GM08714 (cell line): ENCODE measurements around the gene XPO6.

Experiments
- H3K4me3 ChIP-seq: fragments of 200-500 bp; sonication (Bioruptor generic); 2 replicates; pipeline ENCODE4 v1.5.1; 2014; ENCODE audit warnings: mild to moderate bottlenecking, low read length, inconsistent platforms
- ZNF274 ChIP-seq: IDR thresholded peaks from 2 replicates; pipeline ENCODE4 v1.6.1; 2012; ENCODE audit warnings: mild to moderate bottlenecking, low read depth, low read length

The XPO6 gene

DNA sequence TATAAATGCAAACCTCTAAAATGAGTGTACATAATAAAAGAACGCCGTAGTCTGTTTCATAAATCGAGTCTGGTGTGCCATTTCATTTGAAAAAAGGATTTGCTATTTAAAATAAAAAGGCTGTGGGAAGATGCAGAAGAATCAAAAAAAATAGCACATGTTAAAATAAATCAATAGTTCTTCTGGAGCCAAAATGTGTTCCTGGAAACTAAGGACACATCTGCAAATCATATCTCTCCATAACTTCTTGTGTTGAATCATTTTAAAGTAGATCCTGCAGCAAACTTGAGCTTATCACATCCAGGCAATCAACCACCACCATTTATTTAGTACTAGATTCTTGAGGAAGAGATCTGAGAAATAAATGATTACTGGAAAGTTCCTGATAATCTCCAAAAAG lies 29.0 kb downstream of the XPO6 start:
- no peak for TF ChIP-seq ZNF274
- H3K4me3 ChIP-seq: no peak overlapping the region

DNA sequence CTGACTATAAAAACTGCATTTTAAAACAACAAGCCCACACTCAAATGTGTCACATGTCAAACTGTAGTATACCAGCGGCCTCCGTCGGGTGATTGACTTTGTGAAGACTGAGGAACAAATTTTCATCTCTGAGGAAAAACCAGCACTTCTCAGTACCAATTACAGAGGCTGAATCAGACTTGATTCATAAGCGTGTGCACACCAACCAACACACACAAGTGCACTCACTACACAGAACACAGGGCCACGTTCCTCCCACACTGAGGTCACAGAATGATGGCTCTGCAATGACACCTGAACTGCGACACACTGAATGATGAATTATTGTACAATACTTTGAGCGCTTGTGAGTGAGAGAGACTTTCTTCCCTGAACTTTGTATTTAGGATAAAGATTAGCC lies 29.6 kb downstream of the XPO6 start:
- no peak for TF ChIP-seq ZNF274

DNA sequence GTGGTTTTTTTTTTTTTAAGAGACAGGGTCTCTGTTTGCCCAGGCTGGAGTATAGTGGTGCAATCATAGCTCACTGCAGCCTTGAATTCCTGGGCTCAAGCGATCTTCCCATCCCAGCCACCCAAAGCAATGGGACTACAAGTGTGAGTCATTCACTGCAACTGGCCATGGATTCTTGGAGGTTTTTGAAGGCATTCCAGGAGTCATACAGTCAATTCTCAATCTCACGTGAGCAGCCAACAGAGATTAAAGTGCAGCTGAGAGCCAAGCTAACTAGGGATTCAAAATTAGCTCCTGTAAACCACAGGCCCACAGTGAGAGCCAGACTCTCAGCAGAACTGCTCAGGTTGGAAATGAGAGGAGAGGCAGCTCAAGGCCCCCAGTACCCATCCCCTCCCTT lies 30.2 kb downstream of the XPO6 start:
- H3K4me3 ChIP-seq: peak overlapping the region; percentile 13; the same call in 1 of the 2 replicates
- TF ChIP-seq ZNF274: no peak

More for the DNA sequence above, 29.6 kb downstream of the XPO6 start:
- H3K4me3 ChIP-seq: no peak overlapping the region

DNA sequence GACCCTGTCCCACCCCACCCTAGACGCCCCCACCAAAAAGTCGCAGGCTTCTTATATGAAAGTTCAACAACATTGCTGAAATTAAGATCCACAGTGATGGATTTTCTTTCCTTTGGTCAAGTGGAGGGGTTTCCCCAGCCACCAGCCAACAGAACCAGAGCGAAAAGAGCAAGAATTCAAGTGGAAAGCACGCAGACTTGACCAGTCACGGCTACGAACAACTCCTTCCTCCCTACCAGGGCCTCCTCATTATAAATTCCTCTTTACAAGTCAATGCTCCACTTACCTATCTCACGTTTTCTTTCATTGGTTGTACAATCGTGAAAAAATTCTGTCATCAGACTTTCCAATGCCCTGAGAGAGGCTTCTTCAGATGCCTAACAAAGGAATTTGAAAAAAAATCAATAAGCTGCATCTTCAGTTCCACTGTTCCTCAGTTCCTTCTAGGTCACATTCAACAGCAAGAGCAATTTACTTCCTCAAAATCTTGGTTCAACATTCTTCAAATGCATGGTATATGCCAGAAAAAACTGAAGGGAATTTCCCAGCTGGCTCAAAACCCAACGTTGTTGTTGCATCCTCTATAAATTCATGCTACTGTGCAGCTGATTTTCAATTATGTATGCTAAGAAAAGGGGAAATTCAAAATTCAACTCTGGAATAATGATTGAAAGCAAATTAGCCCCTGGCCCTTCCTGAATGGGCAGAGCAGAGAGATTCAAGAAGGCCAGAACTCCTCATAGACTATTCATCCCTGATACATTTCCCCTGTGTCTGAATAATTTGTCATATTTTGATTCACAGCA lies 30.9 kb downstream of the XPO6 start:
- peak overlapping the region; percentile 13; the same call in 1 of the 2 replicates for H3K4me3 ChIP-seq

DNA sequence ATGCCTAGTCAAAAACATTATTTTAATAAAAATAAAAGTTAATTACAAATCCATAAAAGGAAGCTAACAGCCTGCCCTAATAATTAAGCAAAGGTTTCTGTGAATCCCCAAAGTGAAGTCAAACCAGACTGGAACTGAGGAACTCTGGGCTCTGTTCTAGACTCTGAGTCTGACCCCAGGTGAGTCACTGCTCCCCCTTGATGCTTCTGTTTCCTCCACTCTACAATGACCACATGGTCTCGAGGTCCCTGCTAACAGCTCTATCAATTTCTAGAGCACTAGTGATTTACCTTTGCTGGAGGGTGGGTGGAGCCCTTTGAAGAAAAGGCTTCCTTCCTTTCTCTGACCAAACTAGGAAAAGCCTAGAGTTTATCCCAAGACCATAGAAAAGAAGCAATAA lies 32.4 kb downstream of the XPO6 start:
- H3K4me3 ChIP-seq: no peak overlapping the region
- no peak for TF ChIP-seq ZNF274

More for the DNA sequence above, 30.9 kb downstream of the XPO6 start:
- no peak for TF ChIP-seq ZNF274

DNA sequence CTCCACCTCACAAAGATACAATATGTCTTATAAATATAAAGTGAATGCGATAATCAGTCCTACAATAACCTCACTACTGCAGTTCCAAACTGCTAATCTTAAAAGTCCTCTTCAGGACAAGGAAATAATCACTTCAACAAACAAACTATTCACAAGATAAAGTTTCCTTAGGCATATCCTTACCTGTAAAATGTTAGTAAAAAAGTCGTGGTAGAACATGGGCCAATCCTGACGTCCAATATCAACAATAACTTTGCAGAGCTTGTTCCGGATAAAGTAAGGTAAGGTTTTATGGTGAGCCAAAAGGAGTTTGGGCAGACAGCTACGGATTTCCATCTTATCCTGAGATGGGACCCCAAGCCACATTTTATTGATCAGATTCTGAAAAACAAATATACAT lies 36.0 kb downstream of the XPO6 start:
- H3K4me3 ChIP-seq: no peak overlapping the region
- no peak for TF ChIP-seq ZNF274

DNA sequence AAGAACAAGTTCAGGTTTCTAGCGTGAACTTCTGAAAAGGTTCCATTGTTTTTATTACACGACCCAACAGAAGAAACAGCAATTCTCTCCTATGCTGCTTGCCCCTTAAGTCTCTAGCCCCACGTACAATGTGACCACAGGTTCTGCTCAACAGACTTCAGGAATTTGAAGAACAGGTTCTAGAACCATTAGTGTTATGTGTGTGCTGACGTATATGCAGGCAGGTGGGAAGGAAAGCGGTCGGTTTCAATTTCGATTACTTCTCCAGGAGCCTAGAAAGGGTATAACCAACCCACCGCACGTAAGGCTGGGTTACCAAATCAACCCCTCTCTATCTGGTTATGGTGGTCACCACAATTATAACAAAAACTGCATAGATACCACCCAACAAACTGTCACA lies 39.4 kb downstream of the XPO6 start:
- no peak overlapping the region for H3K4me3 ChIP-seq
- TF ChIP-seq ZNF274: no peak

DNA sequence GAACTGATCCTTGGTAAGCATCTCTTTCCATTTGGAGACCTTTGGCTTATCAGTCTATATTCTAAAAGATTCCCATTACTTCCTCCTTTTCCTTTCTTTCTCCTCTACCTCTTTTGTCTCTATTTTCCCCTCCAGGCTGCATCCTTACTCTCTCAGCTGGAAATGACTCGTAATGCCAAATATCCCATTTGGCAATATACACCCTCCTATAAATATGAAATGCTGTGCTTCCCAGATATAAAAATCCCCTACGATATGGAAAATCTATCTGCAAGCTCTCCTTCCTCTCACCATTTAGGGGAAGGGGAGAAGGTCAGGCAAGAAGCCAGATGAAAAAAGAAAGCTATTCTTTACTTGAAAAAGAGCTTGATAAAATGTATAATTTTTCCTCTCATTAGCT lies 39.9 kb downstream of the XPO6 start:
- H3K4me3 ChIP-seq: no peak overlapping the region
- no peak for TF ChIP-seq ZNF274

DNA sequence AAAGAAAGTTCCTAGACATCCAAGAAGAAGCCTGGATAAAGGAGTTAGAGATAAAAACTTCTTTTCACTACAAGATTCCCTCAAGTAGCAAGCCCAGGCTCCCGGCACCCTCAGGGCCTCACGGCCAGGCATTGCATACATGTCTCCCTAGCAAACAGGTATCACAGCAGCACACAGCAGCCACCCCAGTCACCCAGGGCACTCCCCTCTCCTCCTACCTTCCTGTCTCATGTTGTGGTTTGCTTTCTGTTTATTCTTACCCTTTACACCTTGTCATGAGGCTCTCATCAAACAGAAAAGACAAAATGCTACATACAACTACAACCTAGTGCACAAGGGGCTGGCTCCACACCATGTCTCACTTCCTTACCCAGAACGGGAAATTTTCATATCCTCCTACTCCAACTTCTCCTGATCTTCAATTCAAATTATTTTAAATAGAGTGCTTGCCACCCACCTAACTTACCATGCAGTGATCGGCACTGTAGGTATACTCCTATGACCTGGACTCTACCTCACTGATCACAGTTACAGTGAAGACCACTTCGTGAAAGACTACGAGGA lies 42.7 kb downstream of the XPO6 start:
- no peak for TF ChIP-seq ZNF274
- no peak overlapping the region for H3K4me3 ChIP-seq

DNA sequence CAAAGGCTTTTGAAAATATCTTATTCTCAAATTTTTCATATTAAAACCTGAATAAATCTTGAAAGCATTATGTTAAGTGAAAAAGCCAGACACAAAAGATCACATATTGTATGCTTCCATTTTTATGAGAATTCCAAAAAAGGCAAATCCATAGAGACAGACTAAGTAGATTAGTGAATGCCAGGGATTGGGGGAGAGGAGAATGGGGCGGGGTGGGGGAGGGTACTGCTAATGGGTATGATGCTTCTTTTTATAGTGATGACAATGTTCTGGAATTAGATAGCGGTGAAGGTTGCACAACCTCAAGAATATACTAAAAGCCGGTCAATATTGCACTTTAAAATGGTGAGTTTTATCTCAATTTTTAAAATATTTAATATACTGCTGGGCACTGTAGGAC lies 44.0 kb downstream of the XPO6 start:
- no peak for TF ChIP-seq ZNF274
- H3K4me3 ChIP-seq: no peak overlapping the region

DNA sequence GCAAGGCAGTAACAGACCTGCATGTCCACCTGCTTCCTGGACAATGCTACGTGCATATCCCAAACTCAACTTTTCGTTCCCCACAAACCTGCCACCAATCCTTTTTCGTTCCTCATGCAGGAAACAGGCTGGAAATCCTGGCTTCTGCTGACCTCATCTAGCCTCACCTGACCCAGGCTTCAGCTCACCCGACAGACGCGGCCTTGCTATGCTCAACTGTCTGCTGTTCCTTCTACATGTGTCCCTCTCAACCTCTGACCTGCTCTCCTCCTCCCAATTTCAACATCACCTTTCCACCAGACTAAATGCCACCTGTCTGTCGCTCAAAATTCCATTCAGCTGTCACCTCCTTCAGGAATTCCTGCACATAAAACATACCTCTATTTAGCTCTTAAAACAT lies 44.5 kb downstream of the XPO6 start:
- no peak overlapping the region for H3K4me3 ChIP-seq
- TF ChIP-seq ZNF274: no peak

DNA sequence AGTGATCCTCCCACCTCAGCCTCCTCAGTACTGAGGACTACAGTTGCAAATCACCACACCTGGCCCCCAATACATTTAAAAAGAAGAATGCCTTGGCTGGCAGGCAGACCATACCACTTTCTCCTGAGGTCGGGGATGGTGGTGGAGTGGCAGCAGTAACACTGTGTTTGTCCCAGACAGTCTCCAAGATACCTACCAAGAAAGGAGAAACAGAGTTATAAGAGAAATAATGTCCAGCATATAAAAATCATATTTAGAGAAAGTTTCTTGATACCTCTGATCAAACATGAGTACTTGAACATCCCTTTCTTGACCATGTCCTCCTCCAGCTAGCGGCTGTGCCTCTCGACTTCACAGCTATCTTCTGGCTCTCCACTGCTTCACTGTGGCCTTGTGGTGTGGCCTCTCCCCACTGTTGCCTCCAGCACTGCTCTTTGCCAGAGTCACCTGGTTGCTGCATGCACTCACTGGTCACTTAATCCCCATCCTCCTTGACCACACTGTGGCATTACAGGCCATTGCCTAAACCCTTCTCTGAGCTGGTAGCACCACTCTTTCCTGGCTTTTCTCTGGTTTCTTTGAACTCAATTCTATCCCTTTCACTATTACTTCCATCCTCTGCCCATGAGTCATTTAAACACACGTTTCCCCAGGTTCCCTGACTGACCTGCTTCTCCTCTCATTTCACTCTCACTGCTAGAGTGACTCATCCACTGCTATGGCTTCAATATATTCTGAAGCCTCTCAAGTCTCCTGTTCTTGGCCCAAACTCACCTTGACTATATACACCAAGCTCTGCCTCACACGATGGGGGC lies 45.2 kb downstream of the XPO6 start:
- no peak overlapping the region for H3K4me3 ChIP-seq
- TF ChIP-seq ZNF274: no peak

DNA sequence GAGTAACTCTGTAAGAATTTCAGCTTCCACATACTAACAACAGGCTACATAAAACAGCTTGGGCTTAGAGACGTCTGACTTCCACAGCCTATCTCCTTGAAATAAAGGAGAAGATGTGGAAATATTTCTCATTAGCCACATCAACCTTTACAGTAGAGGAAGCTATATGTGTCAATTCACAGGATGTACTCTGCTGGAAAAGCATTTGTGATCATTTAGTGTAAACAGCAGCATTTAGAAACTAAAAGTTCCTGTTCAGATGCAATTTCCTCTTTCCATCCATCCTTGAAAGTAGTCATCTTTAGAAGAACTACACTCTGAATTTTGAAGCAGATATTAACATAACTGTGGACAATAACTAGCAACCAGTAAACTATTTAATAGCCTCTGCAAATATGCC lies 46.2 kb downstream of the XPO6 start:
- no peak for TF ChIP-seq ZNF274

DNA sequence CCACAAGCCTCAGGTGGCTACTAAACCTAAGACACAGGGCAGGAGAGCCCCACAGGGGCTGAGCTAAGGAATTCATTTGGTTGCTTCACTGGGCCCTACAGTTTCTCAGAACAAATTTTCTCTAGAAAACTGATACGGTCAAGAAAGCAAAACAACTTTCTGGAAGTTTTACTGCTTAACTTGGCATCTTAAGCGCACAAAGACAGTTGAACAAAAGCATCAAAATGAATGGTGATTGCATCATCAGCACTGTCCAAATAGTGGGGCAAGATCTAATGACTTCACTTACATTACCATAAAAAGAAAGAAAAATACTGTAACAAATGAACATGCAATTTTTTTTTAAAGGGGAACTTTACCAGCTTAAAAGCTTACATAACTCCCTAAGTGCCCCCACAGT lies 47.6 kb downstream of the XPO6 start:
- no peak overlapping the region for H3K4me3 ChIP-seq
- no peak for TF ChIP-seq ZNF274

More for the DNA sequence above, 46.2 kb downstream of the XPO6 start:
- H3K4me3 ChIP-seq: no peak overlapping the region

DNA sequence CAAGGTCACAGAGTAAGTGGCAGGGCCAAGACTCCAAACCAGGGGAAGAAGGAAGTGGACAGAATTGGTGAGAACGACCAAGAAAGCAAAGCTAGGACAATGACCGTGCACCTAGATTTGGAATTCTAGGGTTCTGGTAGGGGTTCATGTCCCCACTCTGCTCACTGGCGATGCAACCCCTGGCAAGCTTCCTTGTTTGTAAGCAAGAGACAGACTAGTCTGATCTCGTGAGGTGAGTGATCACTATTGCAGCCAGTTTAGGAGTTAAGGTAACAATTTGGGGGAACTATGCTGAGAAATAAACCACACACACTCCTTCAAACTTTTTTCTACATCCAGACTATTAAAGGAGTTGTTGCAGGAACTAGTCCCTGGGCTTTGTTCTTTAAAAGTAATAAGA lies 48.1 kb downstream of the XPO6 start:
- H3K4me3 ChIP-seq: no peak overlapping the region
- no peak for TF ChIP-seq ZNF274
